Uterus (tissue), 4 donors: ENCODE data around the gene LMX1B. TPM values are rescaled to one million over a fixed set of nuclear protein-coding genes. Genes with fewer than 3 reads are reported as not detected.

Experiments
- DNase-seq, 2 donors: peaks; one replicate each; pipeline ENCODE4 v3.0.0-alpha.2; 2019 to 2020
- H3K27ac ChIP-seq, 2 donors: fragments of 200-600 bp; sonication (generic); 1 replicate in 1 of 2; 2 replicates in 1 of 2; pipeline ENCODE4 v1.5.1; 2016 to 2018
- H3K27me3 ChIP-seq, 2 donors: fragments of 200-600 bp; sonication (generic); one replicate each; pipeline ENCODE4 v1.5.1; 2018 to 2019; ENCODE audit warnings: control low read depth in 1 of 2
- H3K36me3 ChIP-seq, 2 donors: fragments of 200-600 bp; sonication (generic); one replicate each; pipeline ENCODE4 v1.5.1; 2019; ENCODE audit warnings: control low read depth in 1 of 2
- H3K4me1 ChIP-seq, 2 donors: fragments of 200-600 bp; sonication (generic); one replicate each; pipeline ENCODE4 v1.5.1; 2018 to 2019; ENCODE audit warnings: control low read depth in 1 of 2
- H3K4me3 ChIP-seq, 2 donors: fragments of 200-600 bp; sonication (generic); 1 replicate in 1 of 2; 2 replicates in 1 of 2; pipeline ENCODE4 v1.5.1; 2018 to 2019; ENCODE audit warnings: mild to moderate bottlenecking in 1 of 2
- H3K9me3 ChIP-seq, 2 donors: fragments of 200-600 bp; sonication (generic); one replicate each; pipeline ENCODE4 v1.5.1; 2019; ENCODE audit warnings: control low read depth in 1 of 2
- POLR2A ChIP-seq, 2 donors: fragments of 450-650 bp; IDR thresholded peaks; one replicate each; pipeline ENCODE4 v1.6.1; 2016; ENCODE audit warnings: antibody characterized with exemption in 2 of 2, mild to moderate bottlenecking in 1 of 2, moderate library complexity in 1 of 2
- intact Hi-C: fragments of 100-400 bp; cut with DNase I; formaldehyde crosslinking; loops from one replicate; pipeline ENCODE4 v1.15.1; 2023; ENCODE audit warnings: low total_unique reads
- total RNA-seq, 4 donors: library from RNA; depleted of rRNA in 3 of 4; stranded (reverse); fragments of >200 nt in 3 of 4; gene quantifications; one replicate each; pipeline versions ENCODE4 v1.1.0 to v1.2.4, GENCODE V29; 2014 to 2023
- TF ChIP-seq, protein P1 (sequence below), 4 experiments: fragments of 200-600 bp in 2 of 4; fragments of 450-650 bp in 2 of 4; sonication (generic) in 2 of 4; IDR thresholded peaks; one replicate each; pipeline ENCODE4 v1.5.1; 2016 to 2019; ENCODE audit warnings: antibody characterized with exemption in 4 of 4, mild to moderate bottlenecking in 2 of 4, moderate library complexity in 1 of 4
- donor health status: DM: yes; HTN: yes; CAD: no.

LMX1B gene
- total RNA-seq, 4 donors from 2014 or later = not detected

- peaks cover 5 to 63% of the 10 kb centered on the region in 2 donors for H3K27me3 ChIP-seq
- DNase-seq = no peak
- H3K4me1 ChIP-seq = peaks cover 0 to 4% of the 10 kb centered on the region in 2 donors
- TF ChIP-seq POLR2A (IDR thresholded peaks at IDR 0.05) = no peak
- TF ChIP-seq, protein P1, sequence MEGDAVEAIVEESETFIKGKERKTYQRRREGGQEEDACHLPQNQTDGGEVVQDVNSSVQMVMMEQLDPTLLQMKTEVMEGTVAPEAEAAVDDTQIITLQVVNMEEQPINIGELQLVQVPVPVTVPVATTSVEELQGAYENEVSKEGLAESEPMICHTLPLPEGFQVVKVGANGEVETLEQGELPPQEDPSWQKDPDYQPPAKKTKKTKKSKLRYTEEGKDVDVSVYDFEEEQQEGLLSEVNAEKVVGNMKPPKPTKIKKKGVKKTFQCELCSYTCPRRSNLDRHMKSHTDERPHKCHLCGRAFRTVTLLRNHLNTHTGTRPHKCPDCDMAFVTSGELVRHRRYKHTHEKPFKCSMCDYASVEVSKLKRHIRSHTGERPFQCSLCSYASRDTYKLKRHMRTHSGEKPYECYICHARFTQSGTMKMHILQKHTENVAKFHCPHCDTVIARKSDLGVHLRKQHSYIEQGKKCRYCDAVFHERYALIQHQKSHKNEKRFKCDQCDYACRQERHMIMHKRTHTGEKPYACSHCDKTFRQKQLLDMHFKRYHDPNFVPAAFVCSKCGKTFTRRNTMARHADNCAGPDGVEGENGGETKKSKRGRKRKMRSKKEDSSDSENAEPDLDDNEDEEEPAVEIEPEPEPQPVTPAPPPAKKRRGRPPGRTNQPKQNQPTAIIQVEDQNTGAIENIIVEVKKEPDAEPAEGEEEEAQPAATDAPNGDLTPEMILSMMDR (IDR thresholded peaks at IDR 0.05) = no peak
- no peak overlapping the region for H3K27ac ChIP-seq
- no peak overlapping the region for H3K4me3 ChIP-seq
- no peaks in the 10 kb centered on the region for H3K36me3 ChIP-seq
- H3K9me3 ChIP-seq = no peaks in the 10 kb centered on the region
- intact Hi-C loops = no loop called here
These were observed 8.4 kb downstream of the LMX1B start for GRCh38 chr9:126621919-126622735.

- Histone ChIP-seq H3K27me3 (peaks cover 5 to 53% of the 10 kb centered on the region in 2 donors), H3K27ac (no peak overlapping the region)
These were observed 9.6 kb downstream of the LMX1B start for GRCh38 chr9:126623314-126623666.

DNA sequence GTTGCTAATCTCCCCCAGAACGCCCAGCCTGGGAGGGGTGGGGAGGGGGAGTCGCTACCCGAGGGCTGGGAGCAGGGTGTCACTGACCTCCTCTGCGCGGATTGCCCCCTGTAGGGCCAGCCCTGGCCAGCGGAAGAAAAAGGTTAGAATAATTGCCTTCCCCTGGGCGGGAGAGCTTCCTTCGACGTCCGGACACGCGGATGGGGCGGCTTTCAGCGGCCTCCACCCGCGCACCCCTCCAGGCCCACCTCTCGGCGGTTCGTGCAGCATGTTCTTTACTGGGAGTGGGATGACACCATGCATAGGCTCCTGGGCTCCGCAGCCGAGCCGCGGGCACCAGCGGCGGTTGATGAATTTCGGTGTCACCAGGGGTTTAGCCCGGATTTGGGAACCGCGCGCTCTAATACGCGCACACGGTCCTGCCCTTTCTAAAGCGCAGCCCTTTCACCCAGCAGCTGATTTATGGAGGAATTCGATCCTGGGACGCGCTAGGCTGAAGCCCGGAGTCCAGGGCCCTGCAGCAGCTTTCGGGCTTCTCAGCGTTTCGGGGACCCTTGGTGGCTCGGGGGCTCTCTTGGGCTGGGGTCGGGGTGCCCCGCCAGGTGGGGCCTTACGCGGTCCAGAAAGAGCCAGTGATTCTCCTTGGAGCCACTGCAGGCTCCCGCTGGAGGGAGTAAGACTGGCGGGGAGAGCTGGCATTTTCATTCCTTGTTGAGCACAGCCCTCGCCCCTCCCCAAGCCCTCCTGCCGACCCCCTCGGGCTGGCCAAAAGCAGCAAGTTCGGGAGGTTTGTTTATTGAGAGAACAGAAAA lies 10.1 kb downstream of the LMX1B start:
- TF ChIP-seq POLR2A (IDR thresholded peaks at IDR 0.05) = no peak
- TF ChIP-seq, protein P1 (IDR thresholded peaks at IDR 0.05) = no peak
- Histone ChIP-seq H3K27ac (no peak overlapping the region), H3K36me3 (no peaks in the 10 kb centered on the region), H3K4me1 (peaks cover 0 to 4% of the 10 kb centered on the region in 2 donors), H3K4me3 (no peak overlapping the region), H3K9me3 (no peaks in the 10 kb centered on the region), H3K27me3 (peaks cover 5 to 53% of the 10 kb centered on the region in 2 donors)
- intact Hi-C loops = no loop called here
- no peak for DNase-seq

More at GRCh38 chr9:126623314-126623666, 9.6 kb downstream of the LMX1B start:
- intact Hi-C loops = no loop called here
- Histone ChIP-seq H3K9me3 (no peaks in the 10 kb centered on the region), H3K4me1 (peaks cover 0 to 4% of the 10 kb centered on the region in 2 donors), H3K4me3 (no peak overlapping the region), H3K36me3 (no peaks in the 10 kb centered on the region)
- DNase-seq = no peak
- TF ChIP-seq POLR2A (IDR thresholded peaks at IDR 0.05) = no peak
- TF ChIP-seq, protein P1 (IDR thresholded peaks at IDR 0.05) = no peak

DNA sequence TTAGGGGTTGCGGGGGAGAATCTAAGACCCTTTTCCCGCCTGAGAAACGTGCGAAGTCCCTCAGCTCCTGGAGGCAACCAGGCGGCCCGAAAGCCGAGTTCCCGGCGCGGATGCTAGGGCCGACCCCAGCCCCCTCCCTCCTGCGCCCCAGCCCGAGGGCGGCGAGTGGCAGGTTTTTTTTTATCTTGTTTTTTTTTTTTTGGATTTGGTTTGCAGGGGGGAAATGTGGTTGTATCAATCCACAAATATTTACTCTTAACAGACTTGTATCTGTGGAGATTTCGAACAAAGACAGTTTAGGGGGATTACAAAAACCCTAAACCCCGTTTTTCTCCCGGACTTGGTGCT lies 10.7 kb downstream of the LMX1B start:
- no peak overlapping the region for H3K4me3 ChIP-seq
- no peak for TF ChIP-seq POLR2A (IDR thresholded peaks at IDR 0.05)
- TF ChIP-seq, protein P1 (IDR thresholded peaks at IDR 0.05) = no peak
- no peak for DNase-seq
- H3K36me3 ChIP-seq = no peaks in the 10 kb centered on the region
- peaks cover 5 to 56% of the 10 kb centered on the region in 2 donors for H3K27me3 ChIP-seq
- H3K4me1 ChIP-seq = peaks cover 0 to 4% of the 10 kb centered on the region in 2 donors
- no peak overlapping the region for H3K27ac ChIP-seq
- H3K9me3 ChIP-seq = no peaks in the 10 kb centered on the region
- intact Hi-C loops = no loop called here

DNA sequence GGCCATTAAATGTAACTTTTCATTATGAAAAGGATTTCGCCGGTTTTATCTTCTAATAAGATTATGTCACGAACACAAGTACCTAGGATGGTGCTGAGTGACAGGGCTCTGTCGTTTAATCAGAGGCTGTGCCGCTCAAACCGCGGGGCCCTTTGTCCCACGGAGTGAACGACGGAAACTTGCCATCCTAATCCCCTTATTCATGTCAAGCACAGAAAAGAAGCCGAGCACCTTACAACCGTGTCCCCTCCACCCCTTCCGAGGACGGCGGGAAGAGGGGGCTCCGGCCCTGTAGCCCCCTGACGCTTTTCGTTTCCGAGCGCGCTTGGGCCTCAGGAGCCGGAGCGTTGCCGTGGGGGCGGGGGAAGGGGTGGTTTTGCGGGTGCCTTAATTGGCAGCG lies 11.2 kb downstream of the LMX1B start:
- Histone ChIP-seq H3K4me3 (no peak overlapping the region), H3K27me3 (peaks cover 5 to 58% of the 10 kb centered on the region in 2 donors), H3K27ac (no peak overlapping the region), H3K4me1 (peaks cover 0 to 4% of the 10 kb centered on the region in 2 donors), H3K9me3 (no peaks in the 10 kb centered on the region), H3K36me3 (no peaks in the 10 kb centered on the region)
- TF ChIP-seq, protein P1 (IDR thresholded peaks at IDR 0.05) = no peak
- TF ChIP-seq POLR2A (IDR thresholded peaks at IDR 0.05) = no peak
- intact Hi-C loops = no loop called here
- DNase-seq = no peak
